HepG2 (cell line): ENCODE measurements around the gene PGA5.

Experiments used
- ATF2 ChIP-seq: sonication (generic); formaldehyde crosslinking; IDR thresholded peaks from 2 replicates; pipeline ENCODE4 v1.4.0; 2020; ENCODE audit warnings: missing genetic modification reagents
- CREB1 ChIP-seq, 2 experiments: fragments of 450-650 bp in 1 of 2; IDR thresholded peaks; 2 replicates each; pipeline ENCODE4 v1.6.1; 2016 to 2017; ENCODE audit warnings: control low read depth in 1 of 2, mild to moderate bottlenecking in 1 of 2, missing compliant biosample characterization in 1 of 2, missing genetic modification characterization in 1 of 2
- CTCF ChIP-seq: sonication (generic); formaldehyde crosslinking; IDR thresholded peaks from 2 replicates; pipeline ENCODE4 v1.5.0; 2020; ENCODE audit warnings: mild to moderate bottlenecking, missing genetic modification reagents, moderate library complexity
- JARID2 ChIP-seq: sonication (generic); formaldehyde crosslinking; IDR thresholded peaks from 2 replicates; pipeline ENCODE4 v1.8.1; 2023; ENCODE audit warnings: missing genetic modification reagents, inconsistent platforms; ENCODE audit not compliant: insufficient replicate concordance
- NFYB ChIP-seq: sonication (generic); formaldehyde crosslinking; IDR thresholded peaks from 2 replicates; pipeline ENCODE4 v1.4.0; 2020; ENCODE audit warnings: missing genetic modification reagents
- NKX3-1 ChIP-seq: sonication (generic); formaldehyde crosslinking; IDR thresholded peaks from 2 replicates; pipeline ENCODE4 v1.5.0; 2020; ENCODE audit warnings: missing genetic modification reagents
- POLR2A ChIP-seq, 2 experiments: IDR thresholded peaks; 2 replicates each; pipeline ENCODE4 v1.6.1; 2011; ENCODE audit warnings: low read depth in 2 of 2, low read length in 2 of 2, mild to moderate bottlenecking in 1 of 2, moderate library complexity in 1 of 2; ENCODE audit not compliant: insufficient read depth in 1 of 2
- ZNF580 ChIP-seq: IDR thresholded peaks from 2 replicates; pipeline ENCODE4 v1.6.1; 2016; ENCODE audit warnings: low read depth, borderline replicate concordance

- TF ChIP-seq ATF2 (CRISPR knock-in tag), result no peak
- TF ChIP-seq POLR2A (IDR thresholded peaks at IDR 0.05; ENCODE audit: insufficient read depth in 1 of 2, low read depth in 2 of 2, low read length in 2 of 2), result no peak
- TF ChIP-seq CTCF (CRISPR knock-in tag), result no peak
- TF ChIP-seq CREB1 (IDR thresholded peaks at IDR 0.05), result no peak
- TF ChIP-seq CREB1 (CRISPR knock-in tag; IDR thresholded peaks at IDR 0.05), result no peak
- no peak for TF ChIP-seq NFYB
- TF ChIP-seq JARID2 (CRISPR knock-in tag), result no peak
- TF ChIP-seq ZNF580 (CRISPR knock-in tag), result no peak
- TF ChIP-seq NKX3-1 (CRISPR knock-in tag), result no peak
These were observed 46.5 kb downstream of the PGA5 start for GRCh38 chr11:61287338-61287977.
